SK-N-MC (cell line): ENCODE data around the gene LRP6.

ENCODE experiments used
- EZH2 ChIP-seq: fragments of 200-600 bp; sonication (generic); IDR thresholded peaks from one replicate; pipeline ENCODE4 v1.6.1; 2017; ENCODE audit warnings: antibody characterized with exemption
- FOXP2 ChIP-seq: optimal IDR thresholded peaks from 2 replicates; pipeline ENCODE3; 2011; ENCODE audit warnings: mild to moderate bottlenecking, moderate library complexity; ENCODE audit not compliant: insufficient read depth; ENCODE audit errors: extremely low read length, control extremely low read depth
- POLR2AphosphoS5 ChIP-seq: IDR thresholded peaks from 2 replicates; pipeline ENCODE4 v1.6.1; 2012; ENCODE audit warnings: mild to moderate bottlenecking, low read depth, low read length, borderline replicate concordance

DNA sequence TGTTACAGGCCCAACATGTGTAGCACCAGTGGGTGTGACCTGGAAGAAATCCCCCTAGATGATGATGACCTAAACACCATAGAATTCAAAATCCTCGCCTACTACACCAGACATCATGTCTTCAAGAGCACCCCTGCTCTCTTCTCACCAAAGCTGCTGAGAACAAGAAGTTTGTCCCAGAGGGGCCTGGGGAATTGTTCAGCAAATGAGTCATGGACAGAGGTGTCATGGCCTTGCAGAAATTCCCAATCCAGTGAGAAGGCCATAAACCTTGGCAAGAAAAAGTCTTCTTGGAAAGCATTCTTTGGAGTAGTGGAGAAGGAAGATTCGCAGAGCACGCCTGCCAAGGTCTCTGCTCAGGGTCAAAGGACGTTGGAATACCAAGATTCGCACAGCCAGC is 187.6 kb downstream of the LRP6 start:
- TF ChIP-seq EZH2 (no peak), POLR2AphosphoS5 (no peak), FOXP2 (no peak)
